HEK293 (cell line): ENCODE measurements around the gene TBX10.
"Not testable (repeated sequence)": the region's sequence is repeated elsewhere in the genome, so short reads cannot be mapped to it uniquely, and the experiment has no call there.

Experiments
- CTCF ChIA-PET: fragments of 350-600 bp; formaldehyde crosslinking; extraction: SDS; loops from one replicate; lab custom pipeline; 2021; ENCODE audit warnings: antibody characterized with exemption; lab: Yijun Ruan, JAX
- POLR2A ChIA-PET: fragments of 300-600 bp; formaldehyde crosslinking; extraction: SDS; loops from one replicate; lab custom pipeline; 2020; ENCODE audit warnings: antibody characterized with exemption, inconsistent platforms; lab: Yijun Ruan, JAX
- H3K27ac ChIP-seq: fragments of 200-500 bp; sonication (Bioruptor generic); 2 replicates; pipeline ENCODE4 v1.5.1; 2014; ENCODE audit warnings: low read depth, low read length, control low read depth, inconsistent platforms; ENCODE audit errors: extremely low read depth
- H3K36me3 ChIP-seq, 2 experiments: fragments of 200-500 bp in 1 of 2; sonication (Bioruptor generic) in 1 of 2; 1 replicate in 1 of 2; 2 replicates in 1 of 2; pipeline ENCODE4 v1.5.1; 2014 to 2017; ENCODE audit warnings: inconsistent platforms in 2 of 2, low read length in 2 of 2; ENCODE audit not compliant: control insufficient read depth in 2 of 2, insufficient read depth in 1 of 2
- H3K4me1 ChIP-seq: fragments of 200-500 bp; sonication (Bioruptor generic); 2 replicates; pipeline ENCODE4 v1.5.1; 2014; ENCODE audit warnings: mild to moderate bottlenecking, low read length, inconsistent platforms; ENCODE audit not compliant: control insufficient read depth, insufficient read depth
- H3K4me3 ChIP-seq: 2 replicates; pipeline ENCODE4 v1.5.1; 2011; ENCODE audit warnings: low read depth, mild to moderate bottlenecking, control low read depth, low read length, moderate library complexity
- H3K9me3 ChIP-seq: fragments of 200-500 bp; sonication (Bioruptor generic); 2 replicates; pipeline ENCODE4 v1.5.1; 2014; ENCODE audit warnings: low read depth, low read length, inconsistent platforms; ENCODE audit not compliant: control insufficient read depth, insufficient read depth
- KLF9 ChIP-seq: fragments of 450-650 bp; formaldehyde crosslinking; IDR thresholded peaks from 2 replicates; pipeline ENCODE4 v1.5.1; 2016; ENCODE audit warnings: missing biosample characterization, missing genetic modification characterization, low read depth
- SP7 ChIP-seq: fragments of 450-650 bp; formaldehyde crosslinking; IDR thresholded peaks from 2 replicates; pipeline ENCODE4 v1.5.1; 2016; ENCODE audit warnings: missing biosample characterization, missing genetic modification characterization
- TRIM28 ChIP-seq: IDR thresholded peaks from 2 replicates; pipeline ENCODE4 v1.6.1; 2011; ENCODE audit warnings: low read length, control low read depth, borderline replicate concordance
- WT1 ChIP-seq: fragments of 450-650 bp; formaldehyde crosslinking; IDR thresholded peaks from 2 replicates; pipeline ENCODE4 v1.5.1; 2016; ENCODE audit warnings: missing biosample characterization, missing genetic modification characterization
- ZFP37 ChIP-seq: fragments of 450-650 bp; formaldehyde crosslinking; IDR thresholded peaks from 2 replicates; pipeline ENCODE4 v1.5.1; 2016; ENCODE audit warnings: missing biosample characterization, missing genetic modification characterization
- ZFP69B ChIP-seq: fragments of 450-650 bp; formaldehyde crosslinking; IDR thresholded peaks from 2 replicates; pipeline ENCODE4 v1.5.1; 2016; ENCODE audit warnings: missing biosample characterization, missing genetic modification characterization
- ZNF121 ChIP-seq: fragments of 450-650 bp; formaldehyde crosslinking; IDR thresholded peaks from 2 replicates; pipeline ENCODE4 v1.5.1; 2016; ENCODE audit warnings: missing biosample characterization, missing genetic modification characterization
- ZNF132 ChIP-seq: fragments of 450-650 bp; formaldehyde crosslinking; IDR thresholded peaks from 2 replicates; pipeline ENCODE4 v1.5.1; 2017; ENCODE audit warnings: missing biosample characterization, missing genetic modification characterization, borderline replicate concordance
- ZNF174 ChIP-seq: fragments of 450-650 bp; formaldehyde crosslinking; IDR thresholded peaks from 2 replicates; pipeline ENCODE4 v1.5.0; 2017; ENCODE audit warnings: missing biosample characterization, mild to moderate bottlenecking, missing genetic modification characterization
- ZNF211 ChIP-seq: fragments of 450-650 bp; formaldehyde crosslinking; IDR thresholded peaks from 2 replicates; pipeline ENCODE4 v1.5.1; 2016; ENCODE audit warnings: low read depth, missing biosample characterization, missing genetic modification characterization
- ZNF239 ChIP-seq: fragments of 450-650 bp; formaldehyde crosslinking; IDR thresholded peaks from 2 replicates; pipeline ENCODE4 v1.5.1; 2016; ENCODE audit warnings: missing biosample characterization, missing genetic modification characterization
- ZNF354C ChIP-seq: fragments of 450-650 bp; formaldehyde crosslinking; IDR thresholded peaks from 2 replicates; pipeline ENCODE4 v1.5.1; 2016; ENCODE audit warnings: missing biosample characterization, missing genetic modification characterization, low read depth, borderline replicate concordance
- ZNF544 ChIP-seq: fragments of 450-650 bp; formaldehyde crosslinking; IDR thresholded peaks from 2 replicates; pipeline ENCODE4 v1.5.0; 2017; ENCODE audit warnings: missing biosample characterization, missing genetic modification characterization
- ZNF600 ChIP-seq: fragments of 450-650 bp; formaldehyde crosslinking; IDR thresholded peaks from 2 replicates; pipeline ENCODE4 v1.5.1; 2016; ENCODE audit warnings: missing biosample characterization, missing genetic modification characterization
- ZNF621 ChIP-seq: fragments of 450-650 bp; formaldehyde crosslinking; IDR thresholded peaks from 2 replicates; pipeline ENCODE4 v1.5.1; 2017; ENCODE audit warnings: missing biosample characterization, missing genetic modification characterization
- ZNF707 ChIP-seq: fragments of 450-650 bp; formaldehyde crosslinking; IDR thresholded peaks from 2 replicates; pipeline ENCODE4 v1.5.1; 2016; ENCODE audit warnings: missing biosample characterization, missing genetic modification characterization
- ZNF843 ChIP-seq: fragments of 450-650 bp; formaldehyde crosslinking; IDR thresholded peaks from 2 replicates; pipeline ENCODE4 v1.5.1; 2016; ENCODE audit warnings: missing biosample characterization, missing genetic modification characterization
- TF ChIP-seq, protein P1 (sequence below): fragments of 450-650 bp; formaldehyde crosslinking; IDR thresholded peaks from 2 replicates; pipeline ENCODE4 v1.5.1; 2016; ENCODE audit warnings: missing biosample characterization, missing genetic modification characterization
- TF ChIP-seq, protein P2 (sequence below): fragments of 450-650 bp; formaldehyde crosslinking; IDR thresholded peaks from 2 replicates; pipeline ENCODE4 v1.5.1; 2016; ENCODE audit warnings: missing biosample characterization, missing genetic modification characterization
- TF ChIP-seq, protein P3 (sequence below): fragments of 450-650 bp; formaldehyde crosslinking; IDR thresholded peaks from 2 replicates; pipeline ENCODE4 v1.5.1; 2016; ENCODE audit warnings: missing biosample characterization, missing genetic modification characterization
- TF ChIP-seq, protein P4 (sequence below): fragments of 450-650 bp; formaldehyde crosslinking; IDR thresholded peaks from 2 replicates; pipeline ENCODE4 v1.5.1; 2017; ENCODE audit warnings: missing biosample characterization, missing genetic modification characterization
- TF ChIP-seq, protein P5 (sequence below): fragments of 450-650 bp; formaldehyde crosslinking; IDR thresholded peaks from 2 replicates; pipeline ENCODE4 v1.5.1; 2016; ENCODE audit warnings: missing biosample characterization, missing genetic modification characterization
- TF ChIP-seq, protein P6 (sequence below): fragments of 450-650 bp; formaldehyde crosslinking; IDR thresholded peaks from 2 replicates; pipeline ENCODE4 v1.5.1; 2017; ENCODE audit warnings: missing biosample characterization, missing genetic modification characterization

Gene TBX10

DNA sequence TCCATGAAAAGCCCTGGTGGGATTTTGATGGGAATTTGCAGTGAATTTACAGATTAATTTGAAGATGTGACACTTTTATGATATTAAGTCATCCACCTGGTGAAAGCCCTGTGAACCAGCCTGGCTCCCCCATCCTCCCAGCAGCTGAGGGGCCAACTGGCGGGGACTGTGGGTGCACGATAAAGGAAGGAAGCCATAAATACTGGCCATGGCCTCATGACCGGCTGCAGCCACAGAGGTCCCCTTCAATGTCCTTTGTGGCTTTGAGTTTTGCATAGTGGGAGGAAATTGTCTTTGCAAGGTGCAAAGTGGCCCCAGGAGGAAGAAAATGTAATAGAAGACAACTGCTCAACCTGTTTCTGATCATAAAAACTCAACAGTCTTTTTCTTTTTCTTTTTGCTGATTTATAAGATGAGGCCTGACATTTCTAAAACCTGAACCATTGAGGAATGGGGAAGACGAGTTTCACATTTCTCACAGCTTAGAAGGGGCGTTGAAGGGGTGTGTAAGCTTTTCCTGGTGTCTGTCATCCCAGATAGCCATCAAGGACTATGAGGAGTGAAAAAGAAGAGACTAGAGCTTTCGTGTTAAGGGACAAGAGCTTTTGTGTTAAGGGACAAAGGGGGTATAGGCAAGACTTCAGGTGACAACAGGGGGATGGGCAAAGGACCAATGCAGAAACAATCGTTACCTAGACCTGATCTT is 39.1 kb downstream of the TBX10 start:
- POLR2A ChIA-PET, result no interaction called here
- no peak overlapping the region for H3K27ac ChIP-seq
- CTCF ChIA-PET, result interaction anchor here (1.0 to 1.4 kb wide), 2 partner anchors 13 to 17 kb away, joined by 4 to 6 read pairs; partner anchors contain the start of gene GSTP1
- H3K4me3 ChIP-seq, result no peak overlapping the region
- H3K4me1 ChIP-seq, result no peaks in the 10 kb centered on the region
- TF ChIP-seq ZNF354C, result no peak
- no peak for TF ChIP-seq ZNF544 (tag by site-specific recombination)
- TF ChIP-seq, protein P1, sequence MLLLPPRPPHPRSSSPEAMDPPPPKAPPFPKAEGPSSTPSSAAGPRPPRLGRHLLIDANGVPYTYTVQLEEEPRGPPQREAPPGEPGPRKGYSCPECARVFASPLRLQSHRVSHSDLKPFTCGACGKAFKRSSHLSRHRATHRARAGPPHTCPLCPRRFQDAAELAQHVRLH (tag by site-specific recombination), result no peak
- no peak for TF ChIP-seq ZNF121 (tag by site-specific recombination)
- TF ChIP-seq, protein P2, sequence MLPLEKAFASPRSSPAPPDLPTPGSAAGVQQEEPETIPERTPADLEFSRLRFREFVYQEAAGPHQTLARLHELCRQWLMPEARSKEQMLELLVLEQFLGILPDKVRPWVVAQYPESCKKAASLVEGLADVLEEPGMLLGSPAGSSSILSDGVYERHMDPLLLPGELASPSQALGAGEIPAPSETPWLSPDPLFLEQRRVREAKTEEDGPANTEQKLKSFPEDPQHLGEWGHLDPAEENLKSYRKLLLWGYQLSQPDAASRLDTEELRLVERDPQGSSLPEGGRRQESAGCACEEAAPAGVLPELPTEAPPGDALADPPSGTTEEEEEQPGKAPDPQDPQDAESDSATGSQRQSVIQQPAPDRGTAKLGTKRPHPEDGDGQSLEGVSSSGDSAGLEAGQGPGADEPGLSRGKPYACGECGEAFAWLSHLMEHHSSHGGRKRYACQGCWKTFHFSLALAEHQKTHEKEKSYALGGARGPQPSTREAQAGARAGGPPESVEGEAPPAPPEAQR (tag by site-specific recombination), result no peak
- TF ChIP-seq ZFP37 (tag by site-specific recombination), result no peak
- no peak for TF ChIP-seq ZFP69B (tag by site-specific recombination)
- no peaks in the 10 kb centered on the region for H3K36me3 ChIP-seq
- no peaks in the 10 kb centered on the region for H3K9me3 ChIP-seq

DNA sequence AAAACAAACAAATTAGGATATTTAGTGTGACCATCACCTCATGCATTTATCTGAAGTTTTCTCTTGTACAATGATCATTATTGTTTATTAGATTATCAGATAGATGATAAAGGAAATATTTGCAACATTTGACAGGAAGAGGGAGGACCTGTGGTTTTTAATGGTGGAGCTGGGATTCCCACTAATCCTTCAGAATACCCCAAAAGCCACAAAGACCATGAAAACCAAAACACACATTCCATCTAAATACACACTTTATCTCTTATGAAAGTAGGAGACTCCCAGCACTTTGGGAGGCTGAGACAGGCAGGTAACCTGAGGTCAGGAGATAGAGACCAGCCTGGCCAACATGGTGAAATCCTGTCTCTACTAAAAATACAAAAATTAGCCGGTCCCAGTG is 40.4 kb downstream of the TBX10 start:
- Histone ChIP-seq H3K4me3 (no peak overlapping the region), H3K36me3 (no peaks in the 10 kb centered on the region), H3K9me3 (no peaks in the 10 kb centered on the region), H3K4me1 (no peaks in the 10 kb centered on the region), H3K27ac (no peak overlapping the region)
- CTCF ChIA-PET, result interaction anchor here (0.6 to 1.4 kb wide), 2 partner anchors 15 to 22 kb away, joined by 3 to 6 read pairs; partner anchors contain the start of gene GSTP1
- POLR2A ChIA-PET, result no interaction called here
- TF ChIP-seq ZNF132 (tag by site-specific recombination) (no peak), ZNF600 (no peak), TRIM28 (no peak), ZNF843 (tag by site-specific recombination) (no peak), ZNF239 (tag by site-specific recombination) (no peak), SP7 (tag by site-specific recombination) (no peak), WT1 (tag by site-specific recombination) (no peak), ZNF174 (tag by site-specific recombination) (no peak), ZNF211 (tag by site-specific recombination) (no peak), ZNF707 (tag by site-specific recombination) (no peak), KLF9 (no peak), ZNF621 (tag by site-specific recombination) (no peak)
- TF ChIP-seq, protein P3, sequence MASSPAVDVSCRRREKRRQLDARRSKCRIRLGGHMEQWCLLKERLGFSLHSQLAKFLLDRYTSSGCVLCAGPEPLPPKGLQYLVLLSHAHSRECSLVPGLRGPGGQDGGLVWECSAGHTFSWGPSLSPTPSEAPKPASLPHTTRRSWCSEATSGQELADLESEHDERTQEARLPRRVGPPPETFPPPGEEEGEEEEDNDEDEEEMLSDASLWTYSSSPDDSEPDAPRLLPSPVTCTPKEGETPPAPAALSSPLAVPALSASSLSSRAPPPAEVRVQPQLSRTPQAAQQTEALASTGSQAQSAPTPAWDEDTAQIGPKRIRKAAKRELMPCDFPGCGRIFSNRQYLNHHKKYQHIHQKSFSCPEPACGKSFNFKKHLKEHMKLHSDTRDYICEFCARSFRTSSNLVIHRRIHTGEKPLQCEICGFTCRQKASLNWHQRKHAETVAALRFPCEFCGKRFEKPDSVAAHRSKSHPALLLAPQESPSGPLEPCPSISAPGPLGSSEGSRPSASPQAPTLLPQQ (tag by site-specific recombination), result no peak
- TF ChIP-seq, protein P4, sequence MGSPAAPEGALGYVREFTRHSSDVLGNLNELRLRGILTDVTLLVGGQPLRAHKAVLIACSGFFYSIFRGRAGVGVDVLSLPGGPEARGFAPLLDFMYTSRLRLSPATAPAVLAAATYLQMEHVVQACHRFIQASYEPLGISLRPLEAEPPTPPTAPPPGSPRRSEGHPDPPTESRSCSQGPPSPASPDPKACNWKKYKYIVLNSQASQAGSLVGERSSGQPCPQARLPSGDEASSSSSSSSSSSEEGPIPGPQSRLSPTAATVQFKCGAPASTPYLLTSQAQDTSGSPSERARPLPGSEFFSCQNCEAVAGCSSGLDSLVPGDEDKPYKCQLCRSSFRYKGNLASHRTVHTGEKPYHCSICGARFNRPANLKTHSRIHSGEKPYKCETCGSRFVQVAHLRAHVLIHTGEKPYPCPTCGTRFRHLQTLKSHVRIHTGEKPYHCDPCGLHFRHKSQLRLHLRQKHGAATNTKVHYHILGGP (tag by site-specific recombination), result no peak
- TF ChIP-seq, protein P2 (tag by site-specific recombination), result no peak
- TF ChIP-seq, protein P5, sequence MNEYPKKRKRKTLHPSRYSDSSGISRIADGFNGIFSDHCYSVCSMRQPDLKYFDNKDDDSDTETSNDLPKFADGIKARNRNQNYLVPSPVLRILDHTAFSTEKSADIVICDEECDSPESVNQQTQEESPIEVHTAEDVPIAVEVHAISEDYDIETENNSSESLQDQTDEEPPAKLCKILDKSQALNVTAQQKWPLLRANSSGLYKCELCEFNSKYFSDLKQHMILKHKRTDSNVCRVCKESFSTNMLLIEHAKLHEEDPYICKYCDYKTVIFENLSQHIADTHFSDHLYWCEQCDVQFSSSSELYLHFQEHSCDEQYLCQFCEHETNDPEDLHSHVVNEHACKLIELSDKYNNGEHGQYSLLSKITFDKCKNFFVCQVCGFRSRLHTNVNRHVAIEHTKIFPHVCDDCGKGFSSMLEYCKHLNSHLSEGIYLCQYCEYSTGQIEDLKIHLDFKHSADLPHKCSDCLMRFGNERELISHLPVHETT (tag by site-specific recombination), result no peak
- TF ChIP-seq, protein P6, sequence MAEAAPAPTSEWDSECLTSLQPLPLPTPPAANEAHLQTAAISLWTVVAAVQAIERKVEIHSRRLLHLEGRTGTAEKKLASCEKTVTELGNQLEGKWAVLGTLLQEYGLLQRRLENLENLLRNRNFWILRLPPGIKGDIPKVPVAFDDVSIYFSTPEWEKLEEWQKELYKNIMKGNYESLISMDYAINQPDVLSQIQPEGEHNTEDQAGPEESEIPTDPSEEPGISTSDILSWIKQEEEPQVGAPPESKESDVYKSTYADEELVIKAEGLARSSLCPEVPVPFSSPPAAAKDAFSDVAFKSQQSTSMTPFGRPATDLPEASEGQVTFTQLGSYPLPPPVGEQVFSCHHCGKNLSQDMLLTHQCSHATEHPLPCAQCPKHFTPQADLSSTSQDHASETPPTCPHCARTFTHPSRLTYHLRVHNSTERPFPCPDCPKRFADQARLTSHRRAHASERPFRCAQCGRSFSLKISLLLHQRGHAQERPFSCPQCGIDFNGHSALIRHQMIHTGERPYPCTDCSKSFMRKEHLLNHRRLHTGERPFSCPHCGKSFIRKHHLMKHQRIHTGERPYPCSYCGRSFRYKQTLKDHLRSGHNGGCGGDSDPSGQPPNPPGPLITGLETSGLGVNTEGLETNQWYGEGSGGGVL (tag by site-specific recombination), result no peak

DNA sequence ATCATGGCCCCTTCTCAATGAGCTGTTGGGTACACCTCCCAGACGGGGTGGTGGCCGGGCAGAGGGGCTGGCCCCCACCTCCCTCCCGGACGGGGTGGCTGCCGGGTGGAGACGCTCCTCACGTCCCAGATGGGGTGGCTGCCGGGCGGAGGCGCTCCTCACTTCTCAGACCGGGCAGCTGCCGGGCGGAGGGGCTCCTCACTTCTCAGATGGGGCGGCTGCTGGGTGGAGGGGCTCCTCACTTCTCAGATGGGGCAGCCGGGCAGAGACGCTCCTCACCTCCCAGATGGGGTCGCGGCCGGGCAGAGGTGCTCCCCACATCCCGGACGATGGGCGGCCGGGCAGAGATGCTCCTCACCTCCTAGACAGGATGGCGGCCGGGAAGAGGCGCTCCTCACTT is 41.6 kb downstream of the TBX10 start:
- POLR2A ChIA-PET, H3K36me3 ChIP-seq, H3K9me3 ChIP-seq, CTCF ChIA-PET, H3K4me1 ChIP-seq, H3K4me3 ChIP-seq, H3K27ac ChIP-seq: not testable (repeated sequence)
